ENCODE data around the gene CAMKMT.

Gene CAMKMT

DNA sequence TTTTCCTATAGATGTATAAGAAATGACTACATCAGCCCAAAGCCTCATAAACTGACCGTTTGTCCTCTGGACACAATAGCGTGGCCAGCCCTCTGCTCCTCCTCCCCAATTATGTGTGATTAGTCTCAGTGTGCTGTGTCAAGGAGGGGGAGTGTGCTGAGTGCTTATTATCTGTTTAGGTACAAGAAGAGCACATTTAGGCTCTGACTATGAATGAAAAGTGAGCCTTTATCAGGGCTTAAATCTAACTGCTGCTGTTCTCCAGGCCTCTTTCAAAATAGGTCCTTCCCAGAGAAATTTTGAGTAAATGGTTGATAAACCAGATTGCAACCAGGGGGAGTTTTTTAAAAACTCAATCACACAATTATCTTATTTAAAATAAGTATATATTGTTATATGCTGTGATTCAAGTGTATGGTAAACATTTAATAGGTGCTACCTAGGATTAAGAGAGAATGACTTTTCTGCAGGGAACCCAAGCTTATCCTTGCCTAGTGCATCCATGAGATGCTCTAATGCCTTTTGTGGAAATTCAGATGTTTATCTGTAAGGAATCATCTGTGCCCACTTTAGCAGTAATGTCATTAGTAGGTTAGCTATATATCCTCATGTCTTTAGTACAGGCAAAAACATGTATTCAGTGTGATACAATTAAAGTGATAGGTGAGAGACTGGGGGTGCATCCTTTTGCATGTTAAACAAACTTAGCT is 411.1 kb downstream of the CAMKMT start:
- no peak overlapping the region for H3K4me3 ChIP-seq
- H3K27ac ChIP-seq, result no peak overlapping the region

DNA sequence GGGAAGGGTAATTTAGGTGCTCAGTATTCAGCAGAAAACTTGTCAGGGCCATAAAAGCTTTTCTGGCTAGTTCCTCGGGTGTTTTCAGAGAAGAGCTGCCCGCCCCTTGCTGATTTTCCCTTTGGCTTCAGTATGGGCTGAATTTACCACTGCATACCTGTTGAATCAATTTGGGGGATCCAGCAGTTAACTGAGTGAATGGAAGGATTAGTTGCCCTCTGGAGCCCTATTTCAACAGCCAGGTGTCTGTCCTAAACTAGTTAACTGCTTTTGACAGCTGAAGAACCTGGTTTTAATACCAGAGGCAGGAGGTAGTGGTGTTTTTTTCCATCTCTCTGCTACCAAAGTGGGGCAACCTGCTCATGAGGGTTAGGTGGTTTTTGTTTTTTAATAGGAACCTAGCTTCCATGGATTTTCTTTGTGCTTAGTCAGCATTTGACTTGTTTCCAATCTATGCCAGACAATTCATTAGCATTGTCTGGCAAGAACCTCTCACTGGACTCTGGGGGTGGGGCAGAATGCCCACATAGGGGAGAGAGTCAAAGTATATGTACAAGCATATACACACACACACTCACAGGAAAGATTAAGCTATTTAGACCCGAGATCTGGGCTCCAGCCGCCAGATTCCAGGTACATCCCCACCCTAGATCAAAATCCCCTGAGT is 413.2 kb downstream of the CAMKMT start:
- Histone ChIP-seq H3K4me3 (no peak overlapping the region), H3K27ac (no peak overlapping the region)

DNA sequence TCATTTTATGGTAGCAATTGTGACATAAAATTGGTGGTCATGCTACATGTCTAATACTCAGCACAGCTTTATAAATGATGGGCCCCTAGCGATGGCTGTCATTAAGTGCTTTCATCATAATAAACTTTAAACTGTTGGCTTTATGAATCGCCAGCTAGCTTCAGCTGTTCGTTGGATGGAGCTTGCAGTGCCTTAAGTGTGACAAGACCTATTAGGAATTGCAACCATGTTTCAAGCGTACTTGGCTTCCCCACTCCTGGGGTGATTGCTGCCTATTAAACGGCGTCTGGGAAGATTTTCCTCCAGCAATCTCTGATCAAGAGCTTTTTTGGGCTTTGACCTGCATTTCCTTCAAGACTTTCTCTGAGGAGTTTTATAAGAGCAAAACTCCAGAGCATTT is 415.3 kb downstream of the CAMKMT start:
- H3K4me3 ChIP-seq, result no peak overlapping the region
- H3K27ac ChIP-seq, result no peak overlapping the region

DNA sequence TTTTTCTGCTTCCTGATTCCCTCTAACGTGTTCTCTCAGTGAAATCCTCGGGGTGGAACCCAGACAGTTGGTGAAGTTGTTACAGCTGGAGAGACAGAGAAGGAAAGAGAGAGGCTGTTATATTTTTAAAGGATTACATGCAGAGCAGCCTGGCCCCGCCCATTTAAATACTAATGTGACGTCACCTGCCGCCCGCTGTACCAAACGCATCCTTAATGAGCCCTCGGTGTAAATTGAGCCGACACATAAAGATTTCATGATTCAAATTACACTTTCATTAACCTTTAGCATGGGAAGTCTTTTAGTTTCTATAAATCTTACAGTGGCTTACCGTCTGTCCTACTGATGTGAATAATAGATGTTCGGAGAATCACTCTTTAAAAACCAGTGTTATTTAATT is 415.8 kb downstream of the CAMKMT start:
- Histone ChIP-seq H3K27ac (no peak overlapping the region), H3K4me3 (no peak overlapping the region)

DNA sequence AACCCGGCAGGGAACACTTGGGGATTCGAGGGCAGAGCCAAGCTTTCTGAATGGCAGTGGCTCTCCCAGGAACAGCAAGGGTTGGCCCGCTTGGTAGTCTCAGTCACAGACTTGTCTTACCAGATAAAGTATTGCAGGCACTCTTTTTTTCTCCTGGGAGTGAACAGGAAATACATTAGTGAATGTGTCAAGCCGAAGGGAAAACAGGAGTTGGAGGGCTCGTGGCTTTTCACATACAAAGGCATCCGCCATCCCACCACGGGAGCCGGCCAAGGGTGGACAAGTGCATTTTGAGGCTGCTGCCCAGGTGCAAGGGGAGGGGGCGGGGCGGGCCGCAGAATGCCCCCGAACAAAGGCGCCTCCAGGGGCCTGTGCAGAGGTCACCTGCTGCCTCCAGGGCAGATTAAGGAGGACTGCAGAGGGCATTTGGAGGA is 416.5 kb downstream of the CAMKMT start:
- no peak overlapping the region for H3K4me3 ChIP-seq
- H3K27ac ChIP-seq, result no peak overlapping the region

DNA sequence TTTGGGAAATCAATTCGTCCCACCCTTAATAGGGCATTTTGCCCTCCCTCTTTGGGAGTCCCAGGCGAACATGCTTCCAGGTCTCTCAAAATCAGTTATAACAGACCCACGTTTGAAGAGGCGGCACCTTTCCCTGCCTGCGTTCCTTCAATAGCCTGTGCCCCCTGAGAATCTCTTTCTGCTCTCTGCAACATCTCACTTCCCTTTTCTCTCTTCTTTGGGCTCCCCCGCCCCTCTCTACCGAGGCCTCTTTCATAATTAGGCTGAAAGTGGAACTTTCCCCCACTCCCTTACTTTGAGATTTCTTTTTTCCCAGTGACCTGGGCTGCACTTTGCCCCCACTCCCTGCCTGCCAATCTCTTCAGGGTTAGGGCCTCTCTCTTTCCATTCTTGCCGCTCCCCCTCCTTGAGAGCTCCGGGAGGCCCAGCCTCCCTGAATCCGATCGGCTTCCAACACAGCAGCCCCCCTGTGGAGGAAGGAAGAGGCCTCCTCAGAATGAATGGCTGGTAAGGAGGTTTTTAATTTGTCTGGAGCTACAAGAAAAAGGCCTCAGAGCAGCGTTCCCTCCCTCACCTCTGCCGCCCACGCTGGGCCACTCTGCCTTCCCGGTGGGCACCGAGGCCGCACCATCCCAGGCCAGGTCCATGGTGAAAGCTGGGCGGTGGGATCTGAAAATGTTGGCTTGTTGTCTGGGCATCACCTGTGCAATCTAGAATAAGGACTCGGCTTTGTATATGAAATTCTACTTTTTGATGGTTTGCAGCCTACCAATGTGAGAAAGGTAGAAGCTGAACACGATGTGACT is 417.1 kb downstream of the CAMKMT start:
- no peak overlapping the region for H3K4me3 ChIP-seq
- H3K27ac ChIP-seq, result no peak overlapping the region

DNA sequence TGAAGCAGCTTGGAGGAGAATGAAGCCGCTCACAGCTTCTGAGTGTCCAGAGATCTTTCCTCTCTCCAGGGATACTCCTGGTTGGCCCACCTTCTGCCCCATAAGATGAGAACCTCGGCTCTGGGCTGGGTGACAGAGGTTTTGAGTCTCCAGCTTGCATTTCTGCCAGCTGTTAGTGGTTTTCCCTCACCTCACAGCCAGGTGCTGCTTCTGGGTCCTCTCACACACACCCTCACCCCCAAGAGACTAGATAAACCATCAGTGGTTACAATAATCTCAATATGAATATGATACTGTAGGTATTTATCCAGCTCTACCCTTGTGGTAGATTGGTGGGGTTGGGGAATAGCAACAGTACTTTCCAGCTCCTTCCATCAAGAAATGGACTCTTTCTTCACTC is 418.0 kb downstream of the CAMKMT start:
- no peak overlapping the region for H3K4me3 ChIP-seq

DNA sequence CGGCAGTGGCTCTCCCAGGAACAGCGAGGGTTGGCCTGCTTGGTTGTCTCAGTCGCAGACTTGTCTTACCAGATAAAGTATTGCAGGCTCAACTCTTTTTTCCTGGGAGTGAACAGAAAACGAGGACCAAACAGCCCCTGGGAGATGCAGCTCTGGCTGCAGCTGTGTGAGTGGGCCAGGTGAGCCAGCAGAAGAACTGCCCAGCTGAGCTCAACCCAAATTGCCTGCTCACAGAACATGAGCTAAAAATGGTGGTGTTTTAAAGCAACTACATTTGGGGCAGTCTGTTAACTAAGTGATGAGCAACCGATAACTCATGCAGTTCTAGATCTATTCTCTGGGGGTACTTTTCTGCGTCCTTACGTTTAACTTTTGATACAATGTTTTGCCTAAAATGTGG is 418.7 kb downstream of the CAMKMT start:
- Histone ChIP-seq H3K27ac (no peak overlapping the region), H3K4me3 (no peak overlapping the region)

More for the DNA sequence above, 418.0 kb downstream of the CAMKMT start:
- H3K27ac ChIP-seq, result no peak overlapping the region

DNA sequence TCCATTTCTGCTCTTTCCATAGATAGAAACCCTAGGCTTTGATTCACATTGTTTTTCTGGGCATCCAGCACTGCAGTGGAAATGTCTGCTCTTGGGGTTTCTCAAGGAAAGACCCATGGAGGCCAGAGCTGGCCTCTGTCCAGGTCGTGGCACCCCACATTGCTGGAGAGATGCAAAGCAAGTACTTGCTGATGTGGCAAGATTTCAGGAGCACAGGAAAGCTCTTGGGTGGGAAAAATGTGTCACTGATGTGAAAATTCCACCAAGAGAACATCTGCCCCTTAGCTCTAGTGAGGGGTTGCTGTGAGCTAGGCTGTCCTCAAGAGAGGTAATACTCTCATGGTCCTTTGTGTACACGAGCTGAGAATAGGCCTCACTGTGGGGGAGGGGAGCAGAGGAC is 423.7 kb downstream of the CAMKMT start:
- Histone ChIP-seq H3K4me3 (no peak overlapping the region), H3K27ac (no peak overlapping the region)

DNA sequence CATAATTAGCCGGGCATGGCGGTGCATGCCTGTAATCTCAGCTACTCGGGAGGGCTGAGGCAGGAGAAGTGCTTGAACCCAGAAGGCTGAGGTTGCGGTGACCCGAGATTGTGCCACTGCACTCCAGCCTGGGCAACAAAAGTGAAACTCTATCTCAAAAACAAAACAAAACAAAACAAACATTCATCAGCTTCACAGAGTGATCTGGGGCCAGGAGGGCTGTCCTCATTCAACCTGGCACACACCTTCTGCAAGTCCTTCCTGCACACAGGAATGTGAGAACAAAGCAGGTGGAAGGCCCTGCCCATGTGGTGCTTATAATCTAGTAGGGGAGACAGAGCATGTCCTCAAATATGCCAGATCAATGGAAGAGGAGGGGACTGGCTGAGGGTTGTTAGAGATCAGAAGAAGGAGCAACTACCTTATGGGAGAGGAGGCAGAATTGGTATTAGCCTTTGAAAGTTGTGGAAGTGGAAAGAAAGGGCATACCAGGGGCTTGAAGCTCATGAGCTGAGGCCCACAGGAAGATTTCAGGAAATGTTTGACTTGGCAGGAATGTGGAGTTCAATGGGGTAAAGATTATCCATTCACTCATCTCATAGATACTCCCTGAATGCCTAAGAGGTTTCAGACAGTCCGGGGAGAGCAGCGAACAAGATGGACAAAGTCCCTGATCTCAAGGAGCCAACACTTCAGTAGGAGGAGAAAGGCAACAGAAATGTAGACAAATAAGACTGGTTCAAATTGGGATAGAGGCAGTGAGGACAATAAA is 424.5 kb downstream of the CAMKMT start:
- Histone ChIP-seq H3K27ac (no peak overlapping the region), H3K4me3 (no peak overlapping the region)

DNA sequence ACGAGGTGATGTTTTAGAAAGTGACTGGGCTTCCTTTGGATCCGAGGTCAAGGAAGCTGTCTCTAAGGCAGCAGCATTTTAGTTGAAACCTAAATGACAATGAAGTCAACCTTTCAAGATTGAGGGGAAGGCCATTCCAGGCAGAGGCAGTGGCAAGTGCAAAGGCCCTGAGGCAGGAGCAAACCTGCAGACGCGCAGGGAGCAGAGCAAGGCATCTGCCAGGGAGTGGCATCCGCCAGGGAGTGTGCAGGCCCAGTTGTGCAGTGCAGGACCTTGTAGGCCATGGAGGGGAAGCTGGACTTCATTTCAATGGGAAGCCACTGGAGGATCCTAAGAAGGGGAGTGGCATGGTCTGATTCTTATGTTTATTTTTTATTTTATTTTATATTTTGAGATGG is 425.1 kb downstream of the CAMKMT start:
- Histone ChIP-seq H3K27ac (no peak overlapping the region), H3K4me3 (no peak overlapping the region)

DNA sequence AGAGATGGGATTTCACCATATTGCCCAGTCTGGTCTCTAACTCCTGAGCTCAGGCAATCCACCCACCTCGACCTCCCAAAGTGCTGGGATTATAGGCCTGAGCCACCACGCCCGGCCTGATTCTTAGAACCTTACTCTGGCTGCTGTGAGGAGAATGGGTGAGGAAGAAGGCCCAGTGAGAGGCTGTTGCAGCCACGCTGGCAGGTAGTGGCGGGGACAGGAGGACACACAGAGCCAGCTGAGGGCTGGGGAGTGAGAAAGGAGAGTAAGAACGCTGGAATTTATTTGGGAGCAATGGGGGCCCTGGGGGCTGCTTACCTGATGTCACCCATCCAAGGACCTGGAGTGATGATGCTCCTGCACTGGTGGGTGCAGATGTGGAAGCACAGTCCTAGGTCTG is 425.9 kb downstream of the CAMKMT start:
- Histone ChIP-seq H3K27ac (no peak overlapping the region), H3K4me3 (no peak overlapping the region)

DNA sequence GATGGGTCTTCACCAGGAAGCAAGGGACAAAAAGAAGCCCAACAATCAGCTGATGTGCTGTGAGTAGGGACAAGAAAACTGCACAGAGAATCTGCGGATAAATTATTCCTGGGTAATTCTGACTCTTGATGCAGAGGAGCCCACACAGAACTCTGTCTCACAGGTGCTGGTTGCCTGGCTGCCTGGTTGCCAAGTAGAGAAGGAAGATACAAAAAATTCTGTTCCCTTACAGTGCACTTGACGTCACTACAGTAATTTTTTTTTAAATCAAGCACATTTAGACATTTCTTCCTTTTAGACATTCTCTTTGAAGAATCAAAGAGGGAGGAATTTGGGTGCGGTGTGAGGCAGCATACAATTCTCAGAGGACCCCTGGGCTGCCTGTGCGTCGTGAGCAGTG is 427.7 kb downstream of the CAMKMT start:
- Histone ChIP-seq H3K27ac (no peak overlapping the region), H3K4me3 (no peak overlapping the region)

DNA sequence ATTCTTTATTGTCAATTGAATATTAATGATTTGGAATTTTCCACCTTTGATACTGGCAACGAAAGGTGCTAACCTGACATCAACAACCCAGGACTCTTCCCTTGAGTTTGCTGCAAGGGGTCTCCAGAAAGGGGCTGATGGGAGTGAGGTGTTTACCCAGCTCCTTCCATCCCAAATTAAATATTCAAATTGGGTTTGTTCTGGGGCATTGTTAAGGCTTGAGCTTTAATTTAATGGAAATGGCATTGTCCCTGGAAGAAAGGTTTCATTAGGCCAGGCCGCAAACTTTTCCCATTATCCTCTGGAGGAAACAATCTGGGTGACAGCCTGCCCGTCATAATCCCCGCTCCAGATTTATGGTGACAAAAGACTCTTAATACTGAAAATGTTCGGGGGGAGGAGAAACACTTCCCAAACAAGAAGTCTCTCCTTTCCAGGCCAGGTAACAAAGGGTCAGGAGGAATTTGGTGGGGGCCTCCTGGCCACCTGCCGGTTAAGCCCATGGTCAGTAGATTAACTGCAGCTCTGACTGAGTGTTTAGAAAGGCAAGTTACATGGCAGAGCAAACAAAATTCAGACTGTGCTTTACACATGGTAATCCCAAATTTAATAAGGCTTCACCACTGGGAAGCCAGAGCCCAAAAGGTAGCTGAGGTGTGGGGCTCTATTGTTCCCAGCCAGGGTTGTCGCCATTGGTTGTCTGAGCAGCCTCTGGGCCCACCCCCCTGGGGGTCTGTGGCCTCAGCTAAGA is 428.4 kb downstream of the CAMKMT start:
- H3K27ac ChIP-seq, result no peak overlapping the region
- H3K4me3 ChIP-seq, result no peak overlapping the region

DNA sequence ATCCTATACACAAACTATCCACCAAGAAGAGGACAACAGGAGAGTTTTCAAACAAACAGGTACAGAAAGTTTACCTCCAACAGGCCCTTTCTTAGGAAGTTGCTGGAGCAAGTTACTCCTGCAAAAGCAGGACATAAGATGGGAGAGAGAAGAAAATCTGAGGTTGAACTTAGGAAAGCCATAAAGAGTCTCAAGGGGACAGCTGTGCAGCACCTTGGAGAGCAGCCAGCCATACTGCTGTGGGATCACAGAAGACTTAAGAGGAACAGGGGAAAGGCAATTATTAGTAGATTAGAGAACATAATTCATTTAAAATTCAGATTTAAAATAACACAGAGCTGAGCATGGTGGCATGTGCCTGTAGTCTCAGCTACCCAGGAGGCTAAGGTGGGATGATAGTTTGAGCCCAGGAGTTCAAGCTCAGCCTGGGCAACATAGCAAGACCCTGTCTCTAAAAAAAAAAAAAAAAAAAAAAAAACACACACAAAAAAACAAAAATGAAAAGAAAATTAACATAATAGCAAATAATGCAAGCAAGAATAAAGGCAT is 431.6 kb downstream of the CAMKMT start:
- Histone ChIP-seq H3K27ac (no peak overlapping the region), H3K4me3 (no peak overlapping the region)

DNA sequence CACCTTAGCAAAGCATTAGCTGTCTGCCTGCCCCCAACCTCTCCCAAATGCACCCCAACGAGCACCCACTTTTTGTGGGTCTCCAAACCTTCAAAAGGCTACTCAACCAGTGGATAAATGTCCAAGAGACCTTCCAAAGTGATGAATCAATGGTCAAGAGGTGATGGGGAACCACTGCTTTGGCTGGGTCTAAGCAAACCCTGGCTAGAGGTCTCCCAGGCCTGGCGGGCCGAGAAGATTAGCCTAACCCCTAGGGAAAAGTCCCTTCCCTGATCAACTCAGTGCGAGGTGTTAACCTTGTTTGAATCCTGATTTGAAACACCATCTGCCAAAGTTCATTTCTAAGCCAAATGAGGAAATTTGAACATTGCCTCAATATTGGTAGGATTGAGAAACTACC is 435.0 kb downstream of the CAMKMT start:
- Histone ChIP-seq H3K4me3 (no peak overlapping the region), H3K27ac (no peak overlapping the region)

DNA sequence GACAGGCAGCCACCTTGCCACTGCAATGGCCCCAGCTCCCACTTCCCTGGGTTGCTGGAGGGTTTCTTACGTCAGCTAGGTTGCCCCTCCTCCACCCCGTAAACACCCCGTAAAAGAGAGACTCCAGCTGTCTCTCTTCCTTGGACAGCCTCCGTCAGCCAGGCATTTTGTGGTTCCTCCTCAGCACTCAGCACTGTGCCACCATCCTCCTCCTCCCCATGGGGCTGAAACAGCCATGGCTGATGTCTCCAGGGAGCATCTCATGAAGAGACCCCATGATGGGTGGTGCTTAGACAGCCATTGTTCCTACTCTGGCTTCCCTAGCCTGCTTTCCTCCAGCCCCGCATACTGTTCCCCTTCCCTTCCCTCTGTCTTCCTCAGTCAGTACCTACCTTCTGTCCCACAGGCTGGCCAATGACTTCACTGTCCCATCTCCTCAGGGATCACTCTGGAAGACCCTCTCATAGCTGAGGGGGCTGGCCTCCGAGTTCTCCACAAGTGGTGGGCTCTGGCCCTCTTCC is 436.5 kb downstream of the CAMKMT start:
- H3K27ac ChIP-seq, result no peak overlapping the region
- H3K4me3 ChIP-seq, result no peak overlapping the region

DNA sequence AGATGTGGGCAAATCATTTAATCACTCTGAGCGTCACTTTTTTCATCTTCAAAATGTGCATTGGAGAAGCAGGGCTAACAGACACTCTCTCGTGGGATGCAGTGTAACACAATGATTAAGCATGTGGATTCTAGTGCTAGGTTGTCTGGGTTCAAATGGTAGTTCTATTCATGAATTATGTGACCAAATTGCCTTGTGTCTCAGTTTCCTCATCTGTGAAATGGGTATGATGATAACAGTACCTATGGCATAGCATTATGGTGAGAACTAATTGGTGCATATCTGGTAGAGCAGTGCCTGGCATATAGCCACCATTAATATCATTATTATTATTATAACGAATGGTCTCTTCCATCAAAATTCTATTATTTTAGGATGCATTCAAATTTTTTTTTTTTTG is 437.4 kb downstream of the CAMKMT start:
- Histone ChIP-seq H3K27ac (no peak overlapping the region), H3K4me3 (no peak overlapping the region)

DNA sequence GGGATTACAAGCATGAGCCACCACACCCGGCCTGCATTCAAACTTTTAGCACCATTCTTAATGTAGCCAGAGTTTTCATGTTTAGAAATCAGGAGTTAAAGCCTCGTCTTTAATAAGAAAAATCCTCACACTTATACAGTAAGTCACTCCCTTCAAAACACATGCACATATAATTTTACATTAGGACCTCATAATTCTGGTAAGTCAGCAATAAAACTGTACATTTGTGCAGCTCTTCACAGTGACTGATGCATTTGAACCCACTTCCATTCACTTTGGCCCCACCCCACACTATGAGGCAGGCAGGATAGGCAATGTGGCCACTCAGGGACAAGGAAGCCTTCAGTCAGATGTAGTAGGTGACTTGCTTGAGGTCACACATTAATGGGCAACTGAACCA is 438.0 kb downstream of the CAMKMT start:
- Histone ChIP-seq H3K27ac (no peak overlapping the region), H3K4me3 (no peak overlapping the region)
